GM19240 (cell line): ENCODE results near the gene APOBEC3B.
A peak's percentile ranks its signal among the peaks of the same experiment; 100 is the strongest.
"Not testable (repeated sequence)": the region's sequence is repeated elsewhere in the genome, so short reads cannot be mapped to it uniquely, and the experiment has no call there.

Experiments used
- DNase-seq: peaks from one replicate; pipeline ENCODE4 v3.0.0; 2011; ENCODE audit warnings: low spot score; ENCODE audit not compliant: insufficient read length

The APOBEC3B gene

GRCh38 chr22:38967451-38968450, 14.4 kb upstream of the APOBEC3B start:
- no peak for DNase-seq

- DNase-seq: no peak
Observed at GRCh38 chr22:38968801-38969200, 13.3 kb upstream of the APOBEC3B start.

GRCh38 chr22:38970551-38970950, 11.6 kb upstream of the APOBEC3B start:
- no peak for DNase-seq

GRCh38 chr22:38971202-38971601, 10.9 kb upstream of the APOBEC3B start:
- DNase-seq: no peak

GRCh38 chr22:38971791-38972190, 10.4 kb upstream of the APOBEC3B start:
- DNase-seq: no peak

GRCh38 chr22:38972558-38972957, 9.6 kb upstream of the APOBEC3B start:
- no peak for DNase-seq

- peak; percentile 65 for DNase-seq
Observed at GRCh38 chr22:38973289-38974169, 8.6 kb upstream of the APOBEC3B start.

GRCh38 chr22:38974170-38974825, 7.8 kb upstream of the APOBEC3B start:
- no peak for DNase-seq

GRCh38 chr22:38974826-38975175, 7.3 kb upstream of the APOBEC3B start:
- no peak for DNase-seq

- not testable (repeated sequence) for DNase-seq
Observed at GRCh38 chr22:38977289-38977688, 4.9 kb upstream of the APOBEC3B start.

GRCh38 chr22:38980587-38980986, 1.6 kb upstream of the APOBEC3B start:
- not testable (repeated sequence) for DNase-seq

GRCh38 chr22:38981005-38981991, 849 bp upstream of the APOBEC3B start:
- no peak for DNase-seq

GRCh38 chr22:38984224-38984623, 2.1 kb downstream of the APOBEC3B start:
- no peak for DNase-seq

- not testable (repeated sequence) for DNase-seq
Observed at GRCh38 chr22:38984784-38985757, 2.9 kb downstream of the APOBEC3B start.

GRCh38 chr22:38986629-38987028, 4.5 kb downstream of the APOBEC3B start:
- DNase-seq: no peak

GRCh38 chr22:38987171-38987895, 5.2 kb downstream of the APOBEC3B start:
- no peak for DNase-seq

GRCh38 chr22:38989466-38989865, 7.3 kb downstream of the APOBEC3B start:
- no peak for DNase-seq

GRCh38 chr22:38992871-38993371, 10.8 kb downstream of the APOBEC3B start:
- not testable (repeated sequence) for DNase-seq
